Liver (tissue), 9 donors: ENCODE data around the gene SLC30A5. TPM values are rescaled to one million over a fixed set of nuclear protein-coding genes. Genes with fewer than 3 reads are reported as not detected.

Source experiments
- DNase-seq: peaks from one replicate; pipeline ENCODE4 v3.0.0-alpha.2; 2017; ENCODE audit warnings: low spot score
- H3K27ac ChIP-seq, 2 donors: one replicate each; pipeline ENCODE4 v1.7.0; 2013; ENCODE audit warnings: inconsistent platforms in 2 of 2, low read length in 2 of 2, control low read depth in 1 of 2, low read depth in 1 of 2, mild to moderate bottlenecking in 1 of 2
- H3K27me3 ChIP-seq, 4 donors: one replicate each; pipeline versions ENCODE4 v1.6.1 to v1.7.0; 2013; ENCODE audit warnings: low read length in 3 of 4, inconsistent platforms in 1 of 4, mild to moderate bottlenecking in 1 of 4, moderate library complexity in 1 of 4; ENCODE audit not compliant: control insufficient read depth in 4 of 4, insufficient read depth in 4 of 4
- H3K36me3 ChIP-seq, 4 donors: one replicate each; pipeline versions ENCODE4 v1.6.1 to v1.7.0; 2013; ENCODE audit warnings: low read length in 3 of 4, mild to moderate bottlenecking in 3 of 4, low read depth in 1 of 4, moderate library complexity in 1 of 4; ENCODE audit not compliant: control insufficient read depth in 4 of 4, insufficient read depth in 3 of 4
- H3K4me1 ChIP-seq, 4 donors: one replicate each; pipeline versions ENCODE4 v1.6.1 to v1.7.0; 2013; ENCODE audit warnings: low read length in 3 of 4, mild to moderate bottlenecking in 3 of 4, moderate library complexity in 1 of 4; ENCODE audit not compliant: control insufficient read depth in 4 of 4, insufficient read depth in 4 of 4
- H3K4me3 ChIP-seq, 3 donors: one replicate each; pipeline versions ENCODE4 v1.6.1 to v1.7.0; 2013; ENCODE audit warnings: low read length in 3 of 3, control low read depth in 1 of 3, low read depth in 1 of 3, mild to moderate bottlenecking in 1 of 3
- H3K9ac ChIP-seq, 2 donors: one replicate each; pipeline ENCODE4 v1.7.0; 2013; ENCODE audit warnings: low read length in 2 of 2, mild to moderate bottlenecking in 2 of 2, moderate library complexity in 2 of 2, control low read depth in 1 of 2, low read depth in 1 of 2
- H3K9me3 ChIP-seq, 4 donors: one replicate each; pipeline versions ENCODE4 v1.6.1 to v1.7.0; 2013; ENCODE audit warnings: low read length in 3 of 4; ENCODE audit not compliant: control insufficient read depth in 4 of 4
- ATF3 ChIP-seq: IDR thresholded peaks from 2 replicates; pipeline ENCODE4 v1.6.1; 2016; ENCODE audit warnings: antibody characterized with exemption
- CTCF ChIP-seq: fragments of 150-350 bp; IDR thresholded peaks from 2 replicates; pipeline ENCODE4 v1.5.1; 2017; ENCODE audit warnings: improper control_type of control experiment, low read depth, low read length; ENCODE audit not compliant: missing input control
- EGR1 ChIP-seq, 2 donors: IDR thresholded peaks; 2 replicates each; pipeline ENCODE4 v1.6.1; 2016 to 2018; ENCODE audit warnings: antibody characterized with exemption in 2 of 2, low read depth in 2 of 2
- FOXA1 ChIP-seq: IDR thresholded peaks from 2 replicates; pipeline ENCODE4 v1.6.1; 2016; ENCODE audit warnings: antibody characterized with exemption
- GABPA ChIP-seq, 2 donors: IDR thresholded peaks in 1 of 2; conservative IDR thresholded peaks in 1 of 2; 2 replicates each; pipeline ENCODE4 v1.6.1; 2016; ENCODE audit warnings: antibody characterized with exemption in 2 of 2, mild to moderate bottlenecking in 1 of 2, moderate library complexity in 1 of 2
- HNF4A ChIP-seq, 2 donors: conservative IDR thresholded peaks; 2 replicates each; pipeline ENCODE4 v1.6.1; 2016; ENCODE audit warnings: antibody characterized with exemption in 2 of 2, mild to moderate bottlenecking in 2 of 2
- HNF4G ChIP-seq: IDR thresholded peaks from 2 replicates; pipeline ENCODE4 v1.6.1; 2016; ENCODE audit warnings: antibody characterized with exemption
- MAX ChIP-seq: IDR thresholded peaks from 2 replicates; pipeline ENCODE4 v1.6.1; 2016; ENCODE audit warnings: antibody characterized with exemption
- NR2F2 ChIP-seq: IDR thresholded peaks from 2 replicates; pipeline ENCODE4 v1.6.1; 2016; ENCODE audit warnings: antibody characterized with exemption
- RAD21 ChIP-seq, 2 donors: IDR thresholded peaks; 2 replicates each; pipeline ENCODE4 v1.6.1; 2016; ENCODE audit warnings: antibody characterized with exemption in 2 of 2, mild to moderate bottlenecking in 2 of 2
- REST ChIP-seq: IDR thresholded peaks from 2 replicates; pipeline ENCODE4 v1.6.1; 2016; ENCODE audit warnings: antibody characterized with exemption, mild to moderate bottlenecking
- RXRA ChIP-seq, 2 donors: IDR thresholded peaks; 2 replicates each; pipeline ENCODE4 v1.6.1; 2017 to 2018; ENCODE audit warnings: antibody characterized with exemption in 2 of 2, mild to moderate bottlenecking in 1 of 2
- SP1 ChIP-seq: IDR thresholded peaks from 2 replicates; pipeline ENCODE4 v1.6.1; 2018; ENCODE audit warnings: antibody characterized with exemption, mild to moderate bottlenecking
- YY1 ChIP-seq: IDR thresholded peaks from 2 replicates; pipeline ENCODE4 v1.6.1; 2016; ENCODE audit warnings: antibody characterized with exemption, mild to moderate bottlenecking
- ZBTB33 ChIP-seq: IDR thresholded peaks from 2 replicates; pipeline ENCODE4 v1.6.1; 2016; ENCODE audit warnings: antibody characterized with exemption
- WGBS: extraction: QIAGEN DNeasy Blood & Tissue Kit; methylation state at CpG from one replicate; pipeline ENCODE4 v1.1.7; 2013; 5-methylcytosine and 5-hydroxymethylcytosine counted together
- polyA plus RNA-seq, 2 donors: library from polyadenylated mRNA; stranded (reverse) in 1 of 2; unstranded in 1 of 2; fragments of 200-250 nt in 1 of 2; fragments of >200 nt in 1 of 2; fragmentation: Nextera tagmentation in 1 of 2; extraction: Ambion mirVana in 1 of 2; gene quantifications; one replicate each; pipeline versions ENCODE4 v1.2.1 to v1.2.3, GENCODE V29; 2013 to 2015
- total RNA-seq, 2 donors: library from RNA; depleted of rRNA; stranded (reverse); fragments of >200 nt; gene quantifications; one replicate each; pipeline ENCODE4 v1.2.3, GENCODE V29; 2014
- donor health status: healthy.
- donor health status: healthy.
- donor health status: healthy.
- donor health status: healthy.
- donor health status: healthy.

Gene SLC30A5
- total and polyA plus RNA-seq, 4 donors = 15.5 to 37.8 (median 26.2) TPM

- no peak for TF ChIP-seq REST
- no peak for TF ChIP-seq HNF4G
- TF ChIP-seq ZBTB33 = no peak
- no peak for TF ChIP-seq NR2F2
- TF ChIP-seq RAD21 (IDR thresholded peaks at IDR 0.05) = no peak
- TF ChIP-seq GABPA (IDR thresholded peaks at IDR 0.05 in 1 of 2, conservative IDR thresholded peaks at IDR 0.05 in 1 of 2) = no peak
- no peak for TF ChIP-seq ATF3
- TF ChIP-seq YY1 = no peak
- TF ChIP-seq RXRA (IDR thresholded peaks at IDR 0.05) = no peak
- TF ChIP-seq EGR1 (IDR thresholded peaks at IDR 0.05; ENCODE audit: low read depth in 2 of 2) = no peak
- no peak for TF ChIP-seq HNF4A (conservative IDR thresholded peaks at IDR 0.05)
- no peak for TF ChIP-seq FOXA1
- no peak for TF ChIP-seq MAX
- no peak for TF ChIP-seq CTCF
- TF ChIP-seq SP1 = no peak
- Histone ChIP-seq H3K27me3 (no peaks in the 10 kb centered on the region), H3K36me3 (no peaks in the 10 kb centered on the region), H3K9me3 (no peaks in the 10 kb centered on the region), H3K4me3 (no peak overlapping the region), H3K4me1 (peaks cover 0 to 6% (median 6%) of the 10 kb centered on the region in 4 donors), H3K27ac (no peak overlapping the region), H3K9ac (no peak overlapping the region)
- DNase-seq = no peak
- 95% methylated on average over 6 of the region's 6 CpGs for WGBS
Observed at GRCh38 chr5:69079556-69079955, 14.3 kb upstream of the SLC30A5 start.

GRCh38 chr5:69083412-69083811 lies 10.4 kb upstream of the SLC30A5 start:
- H3K36me3 ChIP-seq = no peaks in the 10 kb centered on the region
- no peak overlapping the region for H3K9ac ChIP-seq
- no peak for DNase-seq
- H3K4me3 ChIP-seq = no peak overlapping the region
- TF ChIP-seq SP1 (no peak), RAD21 (IDR thresholded peaks at IDR 0.05) (peak; percentile 49 to 70), YY1 (no peak), CTCF (peak; percentile 7)
- no peaks in the 10 kb centered on the region for H3K27me3 ChIP-seq
- no peaks in the 10 kb centered on the region for H3K9me3 ChIP-seq
- no peak overlapping the region for H3K27ac ChIP-seq
- peaks cover 0 to 6% (median 6%) of the 10 kb centered on the region in 4 donors for H3K4me1 ChIP-seq
